Natural killer cell (primary cell): Measurements from ENCODE around the gene TRIM59. TPM values are rescaled to one million over a fixed set of nuclear protein-coding genes. Genes with fewer than 3 reads are reported as not detected.

Experiments
- ATAC-seq, 3 donors: fragments of 150-1000 bp in 2 of 3; fragments of 200-7000 bp in 1 of 3; cut with Tn5 transposase; 1 replicate in 1 of 3; 2 replicates in 2 of 3; pipeline ENCODE4 v1.10.0; 2021; ENCODE audit warnings: mild to moderate bottlenecking in 2 of 3, moderate library complexity in 2 of 3
- DNase-seq, 2 donors: peaks; one replicate each; pipeline versions ENCODE4 v3.0.0 to v3.0.0-alpha.2; 2013 to 2021; ENCODE audit warnings: mixed read lengths in 1 of 2
- H3K27ac ChIP-seq: one replicate; pipeline ENCODE4 v1.5.1; 2013; ENCODE audit warnings: mild to moderate bottlenecking, low read length
- H3K27me3 ChIP-seq: one replicate; pipeline ENCODE4 v1.6.1; 2013; ENCODE audit warnings: low read length; ENCODE audit not compliant: control insufficient read depth, insufficient read depth
- H3K36me3 ChIP-seq: one replicate; pipeline ENCODE4 v1.6.1; 2013; ENCODE audit warnings: low read length; ENCODE audit not compliant: control insufficient read depth, insufficient read depth
- H3K4me1 ChIP-seq: one replicate; pipeline ENCODE4 v1.6.1; 2013; ENCODE audit warnings: low read length; ENCODE audit not compliant: control insufficient read depth, insufficient read depth
- H3K4me3 ChIP-seq: one replicate; pipeline ENCODE4 v1.5.1; 2013; ENCODE audit warnings: low read length
- H3K9me3 ChIP-seq: one replicate; pipeline ENCODE4 v1.6.1; 2013; ENCODE audit warnings: low read length; ENCODE audit not compliant: control insufficient read depth, insufficient read depth
- H3K27ac Mint-ChIP-seq, 2 donors: one replicate each; pipeline ENCODE4 v1.8.0; 2022; ENCODE audit warnings: mild to moderate bottlenecking in 2 of 2, mixed read lengths in 2 of 2, moderate library complexity in 1 of 2
- H3K27me3 Mint-ChIP-seq, 2 donors: one replicate each; pipeline ENCODE4 v1.8.0; 2022; ENCODE audit warnings: low read depth in 2 of 2, mixed read lengths in 2 of 2
- H3K36me3 Mint-ChIP-seq: one replicate; pipeline ENCODE4 v1.8.0; 2022; ENCODE audit warnings: mixed read lengths
- H3K4me1 Mint-ChIP-seq, 2 donors: one replicate each; pipeline ENCODE4 v1.8.0; 2022; ENCODE audit warnings: mixed read lengths in 2 of 2
- H3K4me3 Mint-ChIP-seq: one replicate; pipeline ENCODE4 v1.8.0; 2022; ENCODE audit warnings: mild to moderate bottlenecking, moderate library complexity, mixed read lengths
- H3K9me3 Mint-ChIP-seq, 2 donors: one replicate each; pipeline ENCODE4 v1.8.0; 2022; ENCODE audit warnings: mixed read lengths in 2 of 2
- CTCF ChIP-seq: fragments of 200-600 bp; IDR thresholded peaks from one replicate; pipeline ENCODE4 v1.8.0; 2022; ENCODE audit warnings: antibody characterized with exemption
- WGBS: methylation state at CpG from one replicate; pipeline ENCODE4 v1.1.7; 2013; ENCODE audit warnings: missing lambda C conversion rate; ENCODE audit not compliant: insufficient coverage; 5-methylcytosine and 5-hydroxymethylcytosine counted together
- intact Hi-C: fragments of 100-400 bp; cut with micrococcal nuclease; formaldehyde crosslinking; loops from one replicate; pipeline ENCODE4 v1.14.2; 2022
- total RNA-seq, 4 donors: library from RNA; stranded (reverse); fragments of 120-200 nt in 1 of 4; gene quantifications; one replicate each; pipeline versions ENCODE4 v1.2.3 to v1.2.4, GENCODE V29; 2013 to 2022

The TRIM59 gene
- total RNA-seq, 3 donors from 2014 or later (not counting 1 experiment from before 2014, with no cell fraction given): 16.7 to 20.3 (median 17.9) TPM

GRCh38 chr3:160464321-160464720, 14.7 kb upstream of the TRIM59 start:
- no peaks in the 10 kb centered on the region for H3K9me3 ChIP-seq
- H3K27me3 ChIP-seq: no peaks in the 10 kb centered on the region
- no peaks in the 10 kb centered on the region for H3K36me3 ChIP-seq
- H3K4me1 ChIP-seq: no peaks in the 10 kb centered on the region
- Mint-ChIP-seq H3K27me3 (peaks cover 0 to 5% of the 10 kb centered on the region in 2 donors), H3K9me3 (no peaks in the 10 kb centered on the region), H3K27ac (no peak overlapping the region), H3K4me3 (no peak overlapping the region), H3K36me3 (no peaks in the 10 kb centered on the region), H3K4me1 (no peaks in the 10 kb centered on the region)
- no peak overlapping the region for H3K4me3 ChIP-seq
- H3K27ac ChIP-seq: no peak overlapping the region
- DNase-seq (no peak), ATAC-seq (no peak)
- no peak for TF ChIP-seq CTCF
- intact Hi-C loops: no loop called here
- WGBS: 91% methylated on average over 1 of the region's 2 CpGs

GRCh38 chr3:160460033-160460432, 10.4 kb upstream of the TRIM59 start:
- H3K4me1 ChIP-seq: no peaks in the 10 kb centered on the region
- H3K27me3 Mint-ChIP-seq: peaks cover 5 to 7% of the 10 kb centered on the region in 2 donors
- no peak overlapping the region for H3K4me3 ChIP-seq
- no peaks in the 10 kb centered on the region for H3K36me3 Mint-ChIP-seq
- no peak overlapping the region for H3K4me3 Mint-ChIP-seq
- no peaks in the 10 kb centered on the region for H3K4me1 Mint-ChIP-seq
- peaks cover 2% of the 10 kb centered on the region for H3K27me3 ChIP-seq
- no peaks in the 10 kb centered on the region for H3K9me3 ChIP-seq
- H3K36me3 ChIP-seq: no peaks in the 10 kb centered on the region
- WGBS: 93% methylated on average over 3 of the region's 3 CpGs
- DNase-seq: no peak
- no peak for ATAC-seq
- TF ChIP-seq CTCF: no peak
- no peaks in the 10 kb centered on the region for H3K9me3 Mint-ChIP-seq
- no peak overlapping the region for H3K27ac Mint-ChIP-seq
- intact Hi-C loops: no loop called here
- no peak overlapping the region for H3K27ac ChIP-seq

GRCh38 chr3:160459450-160459970, 9.9 kb upstream of the TRIM59 start:
- no peak for TF ChIP-seq CTCF
- Histone ChIP-seq H3K36me3 (no peaks in the 10 kb centered on the region), H3K27ac (no peak overlapping the region), H3K27me3 (peaks cover 2% of the 10 kb centered on the region), H3K9me3 (no peaks in the 10 kb centered on the region), H3K4me1 (no peaks in the 10 kb centered on the region), H3K4me3 (no peak overlapping the region)
- no peak for ATAC-seq
- 92% methylated on average over 9 of the region's 9 CpGs for WGBS
- no peaks in the 10 kb centered on the region for H3K9me3 Mint-ChIP-seq
- no peak overlapping the region for H3K4me3 Mint-ChIP-seq
- peaks cover 5 to 7% of the 10 kb centered on the region in 2 donors for H3K27me3 Mint-ChIP-seq
- H3K4me1 Mint-ChIP-seq: no peaks in the 10 kb centered on the region
- intact Hi-C loops: no loop called here
- no peaks in the 10 kb centered on the region for H3K36me3 Mint-ChIP-seq
- H3K27ac Mint-ChIP-seq: no peak overlapping the region
- DNase-seq: no peak

- ATAC-seq: no peak
- Histone ChIP-seq H3K36me3 (no peaks in the 10 kb centered on the region), H3K9me3 (no peaks in the 10 kb centered on the region), H3K4me3 (no peak overlapping the region), H3K27me3 (peaks cover 2% of the 10 kb centered on the region), H3K27ac (no peak overlapping the region), H3K4me1 (no peaks in the 10 kb centered on the region)
- Mint-ChIP-seq H3K4me3 (no peak overlapping the region), H3K27me3 (peaks cover 5 to 7% of the 10 kb centered on the region in 2 donors), H3K27ac (no peak overlapping the region), H3K4me1 (no peaks in the 10 kb centered on the region), H3K36me3 (no peaks in the 10 kb centered on the region), H3K9me3 (no peaks in the 10 kb centered on the region)
- no peak for DNase-seq
- WGBS: 98% methylated on average over 4 of the region's 4 CpGs
- intact Hi-C loops: no loop called here
- no peak for TF ChIP-seq CTCF
Measured at GRCh38 chr3:160458151-160458550, 8.6 kb upstream of the TRIM59 start.
